ENCODE results near the gene HES7.
A peak's percentile ranks its signal among the peaks of the same experiment; 100 is the strongest.

Gene HES7

GRCh38 chr17:8153957-8154607 is 30.2 kb upstream of the HES7 start:
- Histone ChIP-seq H3K27me3 (ENCODE audit: insufficient read depth, low read length, poor library complexity) (no peaks in the 10 kb centered on the region), H3K4me1 (ENCODE audit: insufficient read depth, low read length) (peaks cover 72% of the 10 kb centered on the region), H3K9me3 (ENCODE audit: insufficient read depth, low read length, severe bottlenecking) (no peaks in the 10 kb centered on the region), H3K4me3 (ENCODE audit: low read depth in 1 of 2, low read length in 2 of 2) (peak overlapping the region in 1 of 2 experiments; percentile 28; a peak in 1 of 4 replicates), H2AFZ (ENCODE audit: low read depth, low read length) (0 out of 2 replicates have a peak overlapping the region, but pooled peaks have one; percentile 26), H4K20me1 (ENCODE audit: insufficient read depth, low read length) (peaks cover 22% of the 10 kb centered on the region), H3K4me2 (ENCODE audit: insufficient read depth, low read length) (peak overlapping the region; percentile 50), H3K79me2 (ENCODE audit: insufficient read depth, low read length) (peaks cover 17% of the 10 kb centered on the region), H3K27ac (ENCODE audit: low read length) (0 out of 2 replicates have a peak overlapping the region, but pooled peaks have one; percentile 38), H3K9ac (ENCODE audit: low read depth, low read length) (peak overlapping the region; percentile 13; the same call in 1 of the 2 replicates), H3K36me3 (ENCODE audit: insufficient read depth, low read length) (peaks cover 23% of the 10 kb centered on the region)
- TF ChIP-seq EZH2 (IDR thresholded peaks at IDR 0.05; ENCODE audit: borderline replicate concordance, low read depth, low read length, severe bottlenecking) = no peak
- no peak for TF ChIP-seq CTCF (IDR thresholded peaks at IDR 0.05; ENCODE audit: borderline replicate concordance, extremely low read depth, low read length, poor library complexity, severe bottlenecking)
- DNase-seq (peak; percentile 71), ATAC-seq (ENCODE audit: insufficient read depth, low read depth) (no peak)

GRCh38 chr17:8153525-8153956 is 29.6 kb upstream of the HES7 start:
- Histone ChIP-seq H3K79me2 (ENCODE audit: insufficient read depth, low read length) (peaks cover 17% of the 10 kb centered on the region), H2AFZ (ENCODE audit: low read depth, low read length) (no peak overlapping the region), H3K4me3 (ENCODE audit: low read depth in 1 of 2, low read length in 2 of 2) (no peak overlapping the region), H3K27ac (ENCODE audit: low read length) (no peak overlapping the region), H3K4me2 (ENCODE audit: insufficient read depth, low read length) (no peak overlapping the region), H3K27me3 (ENCODE audit: insufficient read depth, low read length, poor library complexity) (no peaks in the 10 kb centered on the region), H3K36me3 (ENCODE audit: insufficient read depth, low read length) (peaks cover 26% of the 10 kb centered on the region), H3K4me1 (ENCODE audit: insufficient read depth, low read length) (peaks cover 67% of the 10 kb centered on the region), H3K9me3 (ENCODE audit: insufficient read depth, low read length, severe bottlenecking) (no peaks in the 10 kb centered on the region), H4K20me1 (ENCODE audit: insufficient read depth, low read length) (peaks cover 22% of the 10 kb centered on the region), H3K9ac (ENCODE audit: low read depth, low read length) (no peak overlapping the region)
- no peak for TF ChIP-seq EZH2 (IDR thresholded peaks at IDR 0.05; ENCODE audit: borderline replicate concordance, low read depth, low read length, severe bottlenecking)
- no peak for TF ChIP-seq CTCF (IDR thresholded peaks at IDR 0.05; ENCODE audit: borderline replicate concordance, extremely low read depth, low read length, poor library complexity, severe bottlenecking)
- ATAC-seq (ENCODE audit: insufficient read depth, low read depth) = no peak
- DNase-seq = no peak

GRCh38 chr17:8153031-8153451 is 29.1 kb upstream of the HES7 start:
- Histone ChIP-seq H3K4me1 (ENCODE audit: insufficient read depth, low read length) (peaks cover 62% of the 10 kb centered on the region), H3K9me3 (ENCODE audit: insufficient read depth, low read length, severe bottlenecking) (no peaks in the 10 kb centered on the region), H3K27ac (ENCODE audit: low read length) (peak overlapping the region; percentile 43; the same call in 1 of the 2 replicates), H3K79me2 (ENCODE audit: insufficient read depth, low read length) (peaks cover 17% of the 10 kb centered on the region), H3K9ac (ENCODE audit: low read depth, low read length) (peak overlapping the region; percentile 61; the same call in 1 of the 2 replicates), H3K4me3 (ENCODE audit: low read depth in 1 of 2, low read length in 2 of 2) (peak overlapping the region in 1 of 2 experiments; percentile 76; a peak in 2 of 4 replicates), H3K4me2 (ENCODE audit: insufficient read depth, low read length) (peak overlapping the region; percentile 93), H3K36me3 (ENCODE audit: insufficient read depth, low read length) (peaks cover 26% of the 10 kb centered on the region), H4K20me1 (ENCODE audit: insufficient read depth, low read length) (peaks cover 19% of the 10 kb centered on the region), H3K27me3 (ENCODE audit: insufficient read depth, low read length, poor library complexity) (no peaks in the 10 kb centered on the region), H2AFZ (ENCODE audit: low read depth, low read length) (no peak overlapping the region)
- DNase-seq (no peak), ATAC-seq (ENCODE audit: insufficient read depth, low read depth) (no peak)
- no peak for TF ChIP-seq EZH2 (IDR thresholded peaks at IDR 0.05; ENCODE audit: borderline replicate concordance, low read depth, low read length, severe bottlenecking)

- Histone ChIP-seq H3K4me3 (ENCODE audit: low read depth in 1 of 2, low read length in 2 of 2) (peak within 1 kb of the TSS; percentile 47 to 76), H3K36me3 (ENCODE audit: insufficient read depth, low read length) (peaks cover 32% of the 10 kb centered on the region), H2AFZ (ENCODE audit: low read depth, low read length) (peak within 1 kb of the TSS; percentile 59), H3K9ac (ENCODE audit: low read depth, low read length) (peak within 1 kb of the TSS; percentile 61), H3K9me3 (ENCODE audit: insufficient read depth, low read length, severe bottlenecking) (no peaks in the 10 kb centered on the region), H3K4me2 (ENCODE audit: insufficient read depth, low read length) (peak within 1 kb of the TSS; percentile 93), H3K4me1 (ENCODE audit: insufficient read depth, low read length) (peaks cover 58% of the 10 kb centered on the region), H3K27ac (ENCODE audit: low read length) (peak within 1 kb of the TSS; percentile 85), H3K79me2 (ENCODE audit: insufficient read depth, low read length) (peaks cover 17% of the 10 kb centered on the region), H3K27me3 (ENCODE audit: insufficient read depth, low read length, poor library complexity) (no peaks in the 10 kb centered on the region), H4K20me1 (ENCODE audit: insufficient read depth, low read length) (peaks cover 19% of the 10 kb centered on the region)
- peak; percentile 91 for DNase-seq
- TF ChIP-seq EZH2 (IDR thresholded peaks at IDR 0.05; ENCODE audit: borderline replicate concordance, low read depth, low read length, severe bottlenecking) = no peak
- no peak for TF ChIP-seq CTCF (IDR thresholded peaks at IDR 0.05; ENCODE audit: borderline replicate concordance, extremely low read depth, low read length, poor library complexity, severe bottlenecking)
- ATAC-seq (ENCODE audit: insufficient read depth, low read depth) = peak; percentile 44
These were observed 28.3 kb upstream of the HES7 start, which contains the start of gene PER1 for GRCh38 chr17:8152112-8152775. PER1 (minus strand) TSS chr17:8152404; CDS start chr17:8150706, 1,698 bp downstream.
